ENCODE results near the gene SSB.
"Not testable (repeated sequence)": the region's sequence is repeated elsewhere in the genome, so short reads cannot be mapped to it uniquely, and the experiment has no call there.

Gene SSB

DNA sequence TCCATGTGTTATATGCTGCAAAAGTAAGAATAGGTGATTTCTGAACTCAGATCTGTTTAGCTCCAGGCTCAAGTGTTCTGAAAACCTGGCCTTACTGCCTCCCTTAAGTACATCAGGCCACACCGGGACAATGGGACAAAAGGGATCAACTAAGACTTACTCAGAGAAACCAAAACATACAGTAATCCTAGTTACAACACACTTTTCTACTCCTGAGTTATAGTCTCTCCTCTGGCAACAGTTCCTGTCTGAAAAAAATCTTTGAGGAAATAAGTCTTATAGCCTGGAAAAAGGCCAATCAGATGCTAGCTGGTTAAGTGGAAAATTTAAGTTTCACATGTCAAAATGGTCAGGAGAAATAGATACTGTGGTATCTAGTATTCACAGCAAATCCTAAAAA, 20.4 kb downstream of the SSB start:
- H3K36me3 ChIP-seq (ENCODE audit: insufficient read depth, low read length) = peaks cover 18% of the 10 kb centered on the region
- H3K4me1 ChIP-seq (ENCODE audit: control insufficient read depth, insufficient read depth, low read length) = peaks cover 70% of the 10 kb centered on the region
- peak overlapping the region; percentile 54 for H3K9ac ChIP-seq (ENCODE audit: low read depth, low read length)
- H3K4me3 ChIP-seq (ENCODE audit: low read length) = no peak overlapping the region
- H3K9me3 ChIP-seq (replicated peaks; ENCODE audit: low read length) = no peaks in the 10 kb centered on the region
- H3K27me3 ChIP-seq (ENCODE audit: control insufficient read depth, insufficient read depth, low read length) = no peaks in the 10 kb centered on the region
- peak overlapping the region; percentile 33 for H3K4me2 ChIP-seq (ENCODE audit: low read length)

DNA sequence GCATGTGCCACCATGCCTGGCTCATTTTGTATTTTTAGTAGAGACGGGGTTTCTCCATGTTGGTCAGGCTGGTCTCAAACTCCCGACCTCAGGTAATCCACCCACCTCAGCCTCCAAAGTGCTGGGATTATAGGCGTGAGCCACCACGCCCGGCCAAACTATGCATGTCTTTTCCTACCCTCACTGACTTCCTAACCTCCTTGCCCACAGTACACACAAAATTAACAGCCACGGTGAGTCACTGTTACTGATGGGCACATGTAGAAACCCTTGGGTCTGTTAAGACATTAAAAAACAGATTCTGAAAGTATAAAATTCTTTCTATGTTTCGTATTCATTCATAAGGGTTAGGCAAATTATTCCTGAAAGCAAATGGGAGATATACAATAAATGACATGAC, 21.4 kb downstream of the SSB start:
- Histone ChIP-seq H3K4me1 (ENCODE audit: control insufficient read depth, insufficient read depth, low read length) (peaks cover 69% of the 10 kb centered on the region), H3K9ac (ENCODE audit: low read depth, low read length) (peak overlapping the region; percentile 52), H3K36me3 (ENCODE audit: insufficient read depth, low read length) (peaks cover 14% of the 10 kb centered on the region), H3K4me2 (ENCODE audit: low read length) (peak overlapping the region; percentile 68)
- not testable (repeated sequence) for H3K4me3 ChIP-seq (ENCODE audit: low read length); H3K9me3 ChIP-seq (replicated peaks; ENCODE audit: low read length); H3K27me3 ChIP-seq (ENCODE audit: control insufficient read depth, insufficient read depth, low read length)

DNA sequence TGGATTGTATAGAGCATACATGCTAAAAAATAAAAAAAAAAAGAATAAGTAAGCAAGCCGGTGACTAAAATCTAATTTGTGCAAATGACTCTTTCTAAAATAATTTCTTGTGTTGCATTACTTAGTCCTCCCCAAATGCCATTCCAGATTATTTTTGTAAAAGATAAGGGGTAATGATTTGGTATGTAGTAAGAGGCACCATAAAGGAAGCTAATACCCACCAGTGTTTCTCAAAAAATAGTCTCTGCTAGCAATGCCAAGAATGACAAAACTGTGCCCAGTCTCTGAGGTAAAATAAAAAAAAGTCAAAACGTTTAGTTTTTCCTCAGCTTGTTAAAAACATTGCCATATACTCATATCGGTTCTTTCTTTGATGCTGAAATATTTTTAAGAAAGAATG, 23.4 kb downstream of the SSB start:
- peak overlapping the region; percentile 94 for H3K4me2 ChIP-seq (ENCODE audit: low read length)
- H3K27me3 ChIP-seq (ENCODE audit: control insufficient read depth, insufficient read depth, low read length) = no peaks in the 10 kb centered on the region
- H3K9ac ChIP-seq (ENCODE audit: low read depth, low read length) = peak overlapping the region; percentile 48
- H3K4me3 ChIP-seq (ENCODE audit: low read length) = no peak overlapping the region
- H3K9me3 ChIP-seq (replicated peaks; ENCODE audit: low read length) = no peaks in the 10 kb centered on the region
- H3K36me3 ChIP-seq (ENCODE audit: insufficient read depth, low read length) = peaks cover 7% of the 10 kb centered on the region
- H3K4me1 ChIP-seq (ENCODE audit: control insufficient read depth, insufficient read depth, low read length) = peaks cover 59% of the 10 kb centered on the region

DNA sequence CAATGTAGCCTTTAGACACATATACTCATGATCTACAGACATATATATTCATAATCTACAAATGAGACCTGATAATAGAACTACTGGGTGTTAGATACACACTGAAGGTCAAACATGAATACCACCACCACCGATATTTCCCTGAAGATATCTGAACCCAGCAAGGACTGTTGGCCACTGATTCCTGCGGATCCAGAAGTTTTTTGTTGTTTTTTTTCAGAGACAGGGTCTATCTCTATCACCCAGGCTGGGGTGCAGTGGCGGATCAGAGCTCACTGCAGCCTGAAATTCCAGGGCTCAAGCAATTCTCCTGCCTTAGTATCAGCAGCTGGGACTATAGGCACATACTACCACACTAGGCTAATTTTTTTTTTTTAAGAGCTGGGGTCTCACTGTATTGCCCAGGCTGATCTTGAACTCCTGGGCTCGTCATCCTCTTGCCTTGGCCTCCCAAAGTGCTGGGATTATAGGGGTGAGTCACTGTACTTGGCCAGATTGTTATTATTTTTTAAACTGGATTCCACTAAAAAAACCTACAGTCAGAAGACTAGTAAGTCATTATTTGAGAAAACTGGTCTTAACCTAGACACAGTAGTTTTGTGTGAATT, 24.2 kb downstream of the SSB start:
- Histone ChIP-seq H3K4me1 (ENCODE audit: control insufficient read depth, insufficient read depth, low read length) (peaks cover 58% of the 10 kb centered on the region), H3K4me3 (ENCODE audit: low read length) (peak overlapping the region; percentile 84), H3K9me3 (replicated peaks; ENCODE audit: low read length) (no peaks in the 10 kb centered on the region), H3K4me2 (ENCODE audit: low read length) (peak overlapping the region; percentile 94), H3K9ac (ENCODE audit: low read depth, low read length) (peak overlapping the region; percentile 48), H3K36me3 (ENCODE audit: insufficient read depth, low read length) (peaks cover 5% of the 10 kb centered on the region), H3K27me3 (ENCODE audit: control insufficient read depth, insufficient read depth, low read length) (no peaks in the 10 kb centered on the region)

DNA sequence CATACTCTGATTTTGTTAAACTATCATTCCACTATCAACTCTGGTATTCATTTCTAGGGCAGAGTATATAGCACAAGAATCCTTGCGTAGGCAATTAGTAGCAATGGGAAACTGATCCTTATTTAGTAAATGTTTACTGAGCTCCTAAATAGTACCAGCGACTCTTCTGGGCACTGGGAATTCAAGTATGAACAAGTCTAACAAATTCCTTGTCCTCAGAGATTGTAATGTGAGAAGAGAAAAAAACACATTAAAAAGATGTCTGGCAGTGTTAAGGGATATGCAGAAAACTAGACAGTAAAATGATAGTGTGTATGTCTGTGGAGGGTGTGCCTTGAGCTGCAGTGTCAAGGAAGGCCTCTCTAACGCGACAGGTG, 25.3 kb downstream of the SSB start:
- no peaks in the 10 kb centered on the region for H3K9me3 ChIP-seq (replicated peaks; ENCODE audit: low read length)
- no peaks in the 10 kb centered on the region for H3K27me3 ChIP-seq (ENCODE audit: control insufficient read depth, insufficient read depth, low read length)
- peak overlapping the region; percentile 94 for H3K4me2 ChIP-seq (ENCODE audit: low read length)
- no peaks in the 10 kb centered on the region for H3K36me3 ChIP-seq (ENCODE audit: insufficient read depth, low read length)
- H3K4me1 ChIP-seq (ENCODE audit: control insufficient read depth, insufficient read depth, low read length) = peaks cover 47% of the 10 kb centered on the region
- H3K4me3 ChIP-seq (ENCODE audit: low read length) = peak overlapping the region; percentile 84
- peak overlapping the region; percentile 85 for H3K9ac ChIP-seq (ENCODE audit: low read depth, low read length)

DNA sequence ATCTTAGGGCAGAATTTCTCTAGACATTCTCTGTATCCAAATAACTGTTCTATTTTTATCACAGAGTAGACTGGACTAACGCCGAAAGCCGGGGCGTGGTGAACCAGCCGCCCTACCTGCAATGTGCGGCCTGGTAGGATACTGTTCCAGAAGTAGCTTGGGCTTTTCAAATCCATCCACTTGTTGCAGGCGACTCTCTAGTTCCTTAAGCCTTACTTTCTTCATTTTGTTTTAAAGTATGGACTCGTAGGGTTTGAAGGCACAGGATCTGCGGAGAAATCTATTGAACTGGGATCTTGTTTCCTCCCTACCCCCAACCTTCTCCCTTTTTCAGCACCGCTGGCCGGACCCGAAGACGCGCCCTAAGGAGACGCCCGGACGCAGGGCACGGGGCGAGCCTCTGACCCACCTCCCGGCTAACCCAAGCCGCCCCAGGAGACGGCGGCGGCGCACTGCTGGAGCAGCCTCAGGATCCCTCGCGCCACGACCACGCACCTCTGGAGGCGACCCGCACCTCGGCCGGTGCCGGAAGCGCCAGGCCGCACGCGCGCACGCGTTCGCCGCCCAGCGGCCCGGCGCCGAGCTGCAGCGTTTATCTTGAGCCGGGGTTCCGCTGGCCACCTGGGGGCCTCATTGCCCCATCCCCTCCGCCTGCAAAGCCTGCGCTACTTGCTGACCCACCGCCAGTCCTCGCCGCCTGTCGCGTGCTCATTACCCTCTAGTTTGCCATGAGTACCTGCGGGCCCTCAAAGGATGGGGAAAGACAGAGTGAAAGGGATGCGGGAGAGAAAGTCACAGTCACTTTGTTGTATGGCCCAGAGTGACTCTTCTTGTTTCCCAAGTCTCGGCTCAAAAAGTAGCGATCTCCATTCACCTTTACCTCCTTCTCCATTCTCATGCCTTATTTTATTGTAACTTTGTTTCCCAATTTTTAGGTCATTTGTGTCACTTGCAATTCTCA, 26.0 kb downstream of the SSB start, which contains the start of gene METTL5:
Gene METTL5 (minus strand): TSS at position 533 of the 961 bp plus-strand sequence. CDS start 308 bp downstream, at position 225.
- H3K9me3 ChIP-seq (replicated peaks; ENCODE audit: low read length) = no peaks in the 10 kb centered on the region
- peak within 1 kb of the TSS; percentile 84 for H3K4me3 ChIP-seq (ENCODE audit: low read length)
- no peaks in the 10 kb centered on the region for H3K27me3 ChIP-seq (ENCODE audit: control insufficient read depth, insufficient read depth, low read length)
- peaks cover 41% of the 10 kb centered on the region for H3K4me1 ChIP-seq (ENCODE audit: control insufficient read depth, insufficient read depth, low read length)
- peak within 1 kb of the TSS; percentile 94 for H3K4me2 ChIP-seq (ENCODE audit: low read length)
- no peaks in the 10 kb centered on the region for H3K36me3 ChIP-seq (ENCODE audit: insufficient read depth, low read length)
- peak within 1 kb of the TSS; percentile 85 for H3K9ac ChIP-seq (ENCODE audit: low read depth, low read length)

DNA sequence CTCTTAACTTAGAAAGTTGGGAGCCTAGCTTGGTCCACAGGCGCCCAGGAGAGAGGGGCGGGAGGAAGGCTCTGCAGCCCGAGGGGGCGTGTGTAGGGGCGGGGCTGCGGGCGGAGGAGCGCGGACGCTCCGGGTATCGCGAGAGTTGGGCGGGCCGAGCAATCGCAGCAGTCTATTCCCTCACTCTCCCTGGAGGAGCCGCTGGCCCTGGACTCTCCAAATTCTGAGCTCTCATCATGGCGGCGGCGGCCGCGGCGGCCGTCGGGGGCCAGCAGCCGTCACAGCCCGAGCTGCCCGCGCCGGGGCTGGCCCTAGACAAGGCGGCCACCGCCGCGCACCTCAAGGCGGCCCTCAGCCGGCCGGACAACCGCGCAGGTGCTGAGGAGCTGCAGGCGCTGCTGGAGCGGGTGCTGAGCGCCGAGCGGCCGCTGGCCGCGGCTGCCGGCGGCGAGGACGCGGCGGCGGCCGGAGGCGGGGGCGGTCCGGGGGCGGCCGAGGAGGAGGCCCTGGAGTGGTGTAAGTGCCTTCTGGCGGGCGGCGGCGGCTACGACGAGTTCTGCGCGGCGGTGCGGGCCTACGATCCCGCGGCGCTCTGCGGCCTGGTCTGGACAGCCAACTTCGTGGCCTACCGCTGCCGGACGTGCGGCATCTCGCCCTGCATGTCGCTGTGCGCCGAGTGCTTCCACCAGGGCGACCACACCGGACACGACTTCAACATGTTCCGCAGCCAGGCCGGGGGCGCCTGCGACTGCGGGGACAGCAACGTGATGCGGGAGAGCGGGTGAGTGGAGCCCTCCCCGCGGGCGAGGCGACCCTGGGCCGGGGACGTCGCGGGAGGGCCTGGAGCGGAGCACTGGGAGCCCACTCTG, 28.8 kb downstream of the SSB start, which contains the start of gene UBR3:
Gene UBR3 (plus strand): TSS at position 183 of the 869 bp plus-strand sequence. CDS start 54 bp downstream, at position 237.
- Histone ChIP-seq H3K4me3 (ENCODE audit: low read length) (peak within 1 kb of the TSS; percentile 78), H3K9ac (ENCODE audit: low read depth, low read length) (peak within 1 kb of the TSS; percentile 91), H3K9me3 (replicated peaks; ENCODE audit: low read length) (no peaks in the 10 kb centered on the region), H3K4me2 (ENCODE audit: low read length) (peak within 1 kb of the TSS; percentile 81), H3K27me3 (ENCODE audit: control insufficient read depth, insufficient read depth, low read length) (no peaks in the 10 kb centered on the region), H3K36me3 (ENCODE audit: insufficient read depth, low read length) (no peaks in the 10 kb centered on the region), H3K4me1 (ENCODE audit: control insufficient read depth, insufficient read depth, low read length) (peaks cover 33% of the 10 kb centered on the region)

DNA sequence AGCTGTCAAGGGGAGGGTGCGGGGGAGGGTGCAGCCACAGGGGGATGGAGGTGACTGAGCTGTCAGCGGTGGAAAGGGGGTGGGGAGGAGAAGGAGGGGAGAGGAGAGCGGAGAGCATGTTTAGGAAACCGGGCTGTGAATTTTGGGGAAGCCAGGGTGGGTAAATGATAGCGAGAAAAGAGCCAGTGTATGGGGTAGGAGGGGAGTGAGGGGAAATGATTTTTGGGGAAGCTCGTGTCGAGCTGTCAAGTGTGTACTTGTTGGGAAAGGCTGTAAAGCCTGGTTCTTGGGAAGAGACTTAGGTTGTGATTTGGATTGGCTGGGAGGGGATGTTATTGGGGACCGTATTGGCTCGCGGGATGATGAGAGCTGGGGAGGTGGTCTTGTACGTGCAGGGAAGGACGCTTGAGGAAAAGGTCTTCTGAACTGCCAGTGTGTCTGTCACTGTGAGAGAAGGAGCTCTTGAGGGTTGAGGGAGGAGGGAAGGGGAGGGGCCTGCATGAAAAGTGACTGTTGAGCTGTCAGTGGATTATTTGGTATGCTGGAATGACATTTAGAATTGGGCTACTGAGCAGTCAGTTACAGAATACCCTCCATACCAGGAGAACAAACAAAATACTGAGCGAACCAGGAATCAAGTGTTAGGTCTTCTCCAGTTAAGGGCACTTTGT, 29.6 kb downstream of the SSB start:
- H3K9ac ChIP-seq (ENCODE audit: low read depth, low read length) = peak overlapping the region; percentile 91
- H3K4me3 ChIP-seq (ENCODE audit: low read length) = peak overlapping the region; percentile 78
- H3K27me3 ChIP-seq (ENCODE audit: control insufficient read depth, insufficient read depth, low read length) = no peaks in the 10 kb centered on the region
- H3K9me3 ChIP-seq (replicated peaks; ENCODE audit: low read length) = no peaks in the 10 kb centered on the region
- no peaks in the 10 kb centered on the region for H3K36me3 ChIP-seq (ENCODE audit: insufficient read depth, low read length)
- peak overlapping the region; percentile 81 for H3K4me2 ChIP-seq (ENCODE audit: low read length)
- peaks cover 25% of the 10 kb centered on the region for H3K4me1 ChIP-seq (ENCODE audit: control insufficient read depth, insufficient read depth, low read length)

DNA sequence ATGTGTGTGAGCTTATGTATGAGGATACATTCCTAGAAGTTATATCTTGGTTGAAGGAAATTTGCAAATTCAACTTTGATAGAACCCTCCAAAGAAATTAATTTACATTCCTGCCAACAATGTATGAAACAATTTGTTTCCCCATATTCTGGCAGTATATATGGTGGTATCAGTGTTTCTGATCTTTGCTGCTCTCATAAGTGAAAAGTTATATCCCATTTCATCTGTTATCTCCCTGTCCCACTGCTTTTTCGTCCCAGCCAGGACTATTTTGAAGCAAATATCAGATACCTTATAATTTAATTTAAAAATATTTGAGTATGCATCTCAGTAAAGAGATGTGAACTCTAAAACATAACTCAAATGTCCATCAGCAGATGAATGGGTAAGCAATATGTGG, 35.7 kb downstream of the SSB start:
- Histone ChIP-seq H3K9ac (ENCODE audit: low read depth, low read length) (no peak overlapping the region), H3K9me3 (replicated peaks; ENCODE audit: low read length) (no peaks in the 10 kb centered on the region), H3K4me1 (ENCODE audit: control insufficient read depth, insufficient read depth, low read length) (peaks cover 18% of the 10 kb centered on the region), H3K4me3 (ENCODE audit: low read length) (no peak overlapping the region), H3K27me3 (ENCODE audit: control insufficient read depth, insufficient read depth, low read length) (no peaks in the 10 kb centered on the region), H3K4me2 (ENCODE audit: low read length) (no peak overlapping the region), H3K36me3 (ENCODE audit: insufficient read depth, low read length) (peaks cover 3% of the 10 kb centered on the region)

DNA sequence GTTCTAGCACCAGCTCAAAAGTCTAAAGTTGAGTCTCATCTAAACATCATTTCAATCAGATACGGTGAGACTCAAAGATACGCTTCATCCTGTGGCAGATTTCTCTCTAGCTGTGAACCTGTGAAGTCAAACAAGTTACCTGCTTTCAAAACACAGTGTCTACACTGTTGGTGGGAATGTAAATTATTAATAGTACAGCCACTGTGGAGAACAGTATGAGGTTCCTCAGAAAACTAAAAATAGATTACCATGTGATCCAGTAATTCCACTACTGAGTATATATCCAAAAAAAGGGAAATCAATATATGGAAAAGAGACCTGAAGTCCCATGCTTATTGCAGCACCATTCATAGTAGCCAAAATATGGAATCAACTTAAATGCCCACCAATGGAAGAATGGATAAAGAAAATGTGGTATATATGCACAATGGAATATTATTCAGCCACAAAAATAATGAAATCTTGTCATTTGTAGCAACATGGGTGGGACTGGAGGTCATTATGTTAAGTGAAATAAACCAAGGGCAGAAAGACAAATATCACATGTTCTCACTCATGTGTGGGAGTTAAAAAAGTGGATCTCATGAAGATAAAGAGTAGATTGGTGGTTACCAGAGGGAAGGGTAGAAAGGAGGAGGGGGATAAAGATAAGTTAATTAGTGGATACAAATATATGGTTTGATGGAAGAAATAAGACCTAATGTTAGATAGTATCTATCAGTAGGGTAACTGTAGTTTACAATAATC, 40.2 kb downstream of the SSB start:
- Histone ChIP-seq H3K27me3 (ENCODE audit: control insufficient read depth, insufficient read depth, low read length) (no peaks in the 10 kb centered on the region), H3K9me3 (replicated peaks; ENCODE audit: low read length) (no peaks in the 10 kb centered on the region), H3K4me1 (ENCODE audit: control insufficient read depth, insufficient read depth, low read length) (no peaks in the 10 kb centered on the region), H3K4me3 (ENCODE audit: low read length) (no peak overlapping the region), H3K4me2 (ENCODE audit: low read length) (no peak overlapping the region), H3K36me3 (ENCODE audit: insufficient read depth, low read length) (peaks cover 10% of the 10 kb centered on the region), H3K9ac (ENCODE audit: low read depth, low read length) (no peak overlapping the region)

All from skeletal muscle satellite cell (primary cell).